GM12878 (cell line): ENCODE results near the gene GNAZ. TPM values are rescaled to one million over a fixed set of nuclear protein-coding genes. Genes with fewer than 3 reads are reported as not detected.

ENCODE experiments used
- ATAC-seq: fragments of 200-7000 bp; cut with Tn5 transposase; 3 replicates; pipeline ENCODE4 v1.9.1; 2020; ENCODE audit warnings: mild to moderate bottlenecking, moderate library complexity
- BruUV-seq: library from RNA; stranded (reverse); fragments of 400-500 nt; replicated peaks from 2 replicates; lab custom pipeline; 2021; lab: Mats Ljungman, UMichigan
- CTCF ChIA-PET: fragments of 300-600 bp; sonication (Branson Sonifier 250); formaldehyde crosslinking; extraction: SDS; loops from one replicate; lab custom pipeline; 2021; ENCODE audit warnings: inconsistent platforms; lab: Yijun Ruan, JAX
- POLR2A ChIA-PET: fragments of 350-600 bp; formaldehyde crosslinking; extraction: SDS; loops from one replicate; lab custom pipeline; 2021; ENCODE audit warnings: inconsistent platforms; lab: Charles Lee
- RAD21 ChIA-PET: fragments of 300-600 bp; sonication (Branson Sonifier 250); formaldehyde crosslinking; loops from one replicate; lab custom pipeline; 2023; ENCODE audit warnings: antibody characterized with exemption; ENCODE audit not compliant: unreplicated experiment; lab: Charles Lee
- SMC1A ChIA-PET: fragments of 300-600 bp; sonication (Branson Sonifier 250); formaldehyde crosslinking; loops from one replicate; lab custom pipeline; 2023; ENCODE audit not compliant: unreplicated experiment, uncharacterized antibody; lab: Charles Lee
- DNase-seq: peaks from one replicate; pipeline ENCODE4 v3.0.0-alpha.2; 2011; ENCODE audit warnings: low read depth, low spot score
- FAIRE-seq: peaks from 3 replicates; lab custom pipeline; 2011; peaks lifted over from hg19 to GRCh38; lab: Jason Lieb, UNC
- H2AFZ ChIP-seq: 2 replicates; pipeline ENCODE4 v1.6.0; 2011; ENCODE audit warnings: low read depth, low read length, control low read depth; ENCODE audit not compliant: control insufficient read depth
- H3K27ac ChIP-seq: 2 replicates; pipeline ENCODE4 v1.5.1; 2011; ENCODE audit warnings: control low read depth; ENCODE audit not compliant: control insufficient read depth, insufficient read depth
- H3K27me3 ChIP-seq, 2 experiments: replicated peaks in 1 of 2; 2 replicates each; pipeline versions ENCODE4 v1.6.0 to v1.6.1; 2011; ENCODE audit warnings: low read length in 1 of 2; ENCODE audit not compliant: control insufficient read depth in 2 of 2, insufficient read depth in 2 of 2
- H3K36me3 ChIP-seq, 2 experiments: 2 replicates each; pipeline ENCODE4 v1.5.1; 2011; ENCODE audit warnings: low read length in 1 of 2; ENCODE audit not compliant: control insufficient read depth in 2 of 2, insufficient read depth in 2 of 2
- H3K4me1 ChIP-seq: 2 replicates; pipeline ENCODE4 v1.6.1; 2011; ENCODE audit warnings: mild to moderate bottlenecking, low read length, moderate library complexity, mixed read lengths; ENCODE audit not compliant: control insufficient read depth, insufficient read depth
- H3K4me2 ChIP-seq: 2 replicates; pipeline ENCODE4 v1.6.0; 2011; ENCODE audit warnings: control low read depth; ENCODE audit not compliant: control insufficient read depth, insufficient read depth
- H3K4me3 ChIP-seq: fragments of 200-600 bp; sonication (generic); 2 replicates; pipeline ENCODE4 v1.5.1; 2016
- H3K79me2 ChIP-seq: 2 replicates; pipeline ENCODE4 v1.6.0; 2011; ENCODE audit warnings: low read length; ENCODE audit not compliant: control insufficient read depth, insufficient read depth
- H3K9ac ChIP-seq: 2 replicates; pipeline ENCODE4 v1.8.0; 2011; ENCODE audit warnings: low read length, control low read depth, mixed read lengths; ENCODE audit not compliant: control insufficient read depth, insufficient read depth
- H3K9me3 ChIP-seq: replicated peaks from 3 replicates; pipeline ENCODE4 v1.5.1; 2011; ENCODE audit warnings: mild to moderate bottlenecking, low read length; ENCODE audit not compliant: control insufficient read depth, insufficient read depth
- H4K20me1 ChIP-seq: 2 replicates; pipeline ENCODE4 v1.6.0; 2011; ENCODE audit not compliant: control insufficient read depth, insufficient read depth
- BMI1 ChIP-seq: fragments of 450-650 bp; IDR thresholded peaks from 2 replicates; pipeline ENCODE4 v1.6.1; 2016; ENCODE audit warnings: mild to moderate bottlenecking, moderate library complexity, borderline replicate concordance
- CEBPB ChIP-seq, 2 experiments: fragments of 150-350 bp in 1 of 2; IDR thresholded peaks; 2 replicates each; pipeline ENCODE4 v1.6.1; 2012 to 2014; ENCODE audit warnings: low read depth in 2 of 2, low read length in 2 of 2, borderline replicate concordance in 1 of 2, inconsistent platforms in 1 of 2
- CHD4 ChIP-seq: fragments of 200-600 bp; sonication (generic); IDR thresholded peaks from 2 replicates; pipeline ENCODE4 v1.6.1; 2016; ENCODE audit warnings: mild to moderate bottlenecking
- CREB1 ChIP-seq: IDR thresholded peaks from 2 replicates; pipeline ENCODE4 v1.6.1; 2012; ENCODE audit warnings: low read depth, mild to moderate bottlenecking, inconsistent platforms
- FOXM1 ChIP-seq: IDR thresholded peaks from 2 replicates; pipeline ENCODE4 v1.6.1; 2012; ENCODE audit warnings: low read depth, mild to moderate bottlenecking, inconsistent platforms, low read length, moderate library complexity
- HCFC1 ChIP-seq: fragments of 150-350 bp; IDR thresholded peaks from 2 replicates; pipeline ENCODE4 v1.6.1; 2014; ENCODE audit warnings: low read length
- IKZF1 ChIP-seq: fragments of 450-650 bp; conservative IDR thresholded peaks from 2 replicates; pipeline ENCODE4 v1.6.1; 2017; ENCODE audit warnings: antibody characterized with exemption, mild to moderate bottlenecking
- JUND ChIP-seq: IDR thresholded peaks from 2 replicates; pipeline ENCODE4 v1.6.1; 2012; ENCODE audit warnings: low read depth, mild to moderate bottlenecking, low read length, improper control_type of control experiment, moderate library complexity
- MTA3 ChIP-seq: IDR thresholded peaks from 2 replicates; pipeline ENCODE4 v1.6.1; 2012; ENCODE audit warnings: low read length, inconsistent platforms, borderline replicate concordance
- NFIC ChIP-seq: IDR thresholded peaks from 2 replicates; pipeline ENCODE4 v1.6.1; 2012; ENCODE audit warnings: low read depth, mild to moderate bottlenecking, inconsistent platforms, low read length, moderate library complexity
- NFYA ChIP-seq: IDR thresholded peaks from 2 replicates; pipeline ENCODE4 v1.6.1; 2011; ENCODE audit warnings: low read depth, mild to moderate bottlenecking, low read length, improper control_type of control experiment, borderline replicate concordance
- NR2C2 ChIP-seq: IDR thresholded peaks from 2 replicates; pipeline ENCODE4 v1.6.1; 2011; ENCODE audit warnings: borderline replicate concordance, low read depth; ENCODE audit not compliant: control insufficient read depth, insufficient read length
- PAX5 ChIP-seq: IDR thresholded peaks from 2 replicates; pipeline ENCODE4 v1.6.1; 2011; ENCODE audit warnings: low read depth, low read length, borderline replicate concordance
- RCOR1 ChIP-seq: conservative IDR thresholded peaks from 2 replicates; pipeline ENCODE4 v1.6.1; 2012; ENCODE audit warnings: low read depth, low read length, improper control_type of control experiment
- SMAD1 ChIP-seq: fragments of 450-650 bp; IDR thresholded peaks from 2 replicates; pipeline ENCODE4 v1.6.1; 2018; ENCODE audit warnings: mild to moderate bottlenecking, low read depth; ENCODE audit not compliant: partially characterized antibody
- SMAD5 ChIP-seq: IDR thresholded peaks from 2 replicates; pipeline ENCODE4 v1.6.1; 2016; ENCODE audit warnings: antibody characterized with exemption, low read depth
- SREBF1 ChIP-seq: IDR thresholded peaks from 2 replicates; pipeline ENCODE4 v1.6.1; 2012; ENCODE audit warnings: mild to moderate bottlenecking, low read length
- TARDBP ChIP-seq: IDR thresholded peaks from 2 replicates; pipeline ENCODE4 v1.6.1; 2016; ENCODE audit warnings: borderline replicate concordance
- ZBED1 ChIP-seq: IDR thresholded peaks from 2 replicates; pipeline ENCODE4 v1.6.1; 2016; ENCODE audit warnings: borderline replicate concordance
- WGBS: methylation state at CpG from one replicate; pipeline ENCODE4 v1.1.6; 2016; ENCODE audit warnings: low lambda C conversion rate; ENCODE audit not compliant: insufficient replicate concordance, insufficient coverage; ENCODE audit errors: missing lambda C conversion rate; 5-methylcytosine and 5-hydroxymethylcytosine counted together
- in situ Hi-C: fragments of 300-500 bp; cut with MboI; formaldehyde crosslinking; loops from 9 replicates; pipeline ENCODE4 v1.14.3; 2018; ENCODE audit warnings: mixed read lengths
- intact Hi-C: fragments of 100-400 bp; cut with micrococcal nuclease; formaldehyde crosslinking; loops from one replicate; pipeline ENCODE4 v1.14.2; 2022; ENCODE audit not compliant: unreplicated experiment
- polyA plus RNA-seq, 11 experiments: library from polyadenylated mRNA; depleted of rRNA in 4 of 11; unstranded in 6 of 11; stranded (reverse) in 5 of 11; fragments of >200 nt; fragmentation: Nextera tagmentation in 4 of 11; fragmentation: Illumina TruSeq in 1 of 11; extraction: Ambion mirVana in 4 of 11; extraction: Trizol in 1 of 11; gene quantifications; 1 replicate in 1 of 11; 2 replicates in 10 of 11; pipeline versions ENCODE4 v1.2.1 to v1.2.3, GENCODE V29; 2011 to 2016; ENCODE audit warnings: inconsistent platforms in 2 of 11, missing spikeins in 2 of 11, low read depth in 1 of 11
- total RNA-seq, 4 experiments: library from RNA; depleted of rRNA in 3 of 4; stranded (reverse); fragments of >200 nt in 3 of 4; fragmentation: Illumina TruSeq in 1 of 4; extraction: Trizol in 1 of 4; gene quantifications; 2 replicates each; pipeline versions ENCODE4 v1.2.1 to v1.2.3, GENCODE V29; 2013 to 2021
- TF ChIP-seq, protein P1 (sequence below): fragments of 450-650 bp; IDR thresholded peaks from 2 replicates; pipeline ENCODE4 v1.6.1; 2017; ENCODE audit warnings: borderline replicate concordance
- TF ChIP-seq, protein P2 (sequence below): IDR thresholded peaks from 2 replicates; pipeline ENCODE4 v1.6.1; 2012; ENCODE audit warnings: low read depth, low read length, improper control_type of control experiment
- TF ChIP-seq, protein P3 (sequence below): fragments of 450-650 bp; IDR thresholded peaks from 2 replicates; pipeline ENCODE4 v1.6.1; 2016; ENCODE audit warnings: mild to moderate bottlenecking
- TF ChIP-seq, protein P4 (sequence below): fragments of 150-350 bp; IDR thresholded peaks from 2 replicates; pipeline ENCODE4 v1.6.1; 2014; ENCODE audit warnings: mild to moderate bottlenecking, low read depth, low read length

The GNAZ gene
- total and polyA plus RNA-seq, 10 of the 15 experiments (the other 5 are each of a cell fraction or from before 2014, with no cell fraction given), result 0.09 to 1.0 (median 0.44) TPM; not detected in 1

DNA sequence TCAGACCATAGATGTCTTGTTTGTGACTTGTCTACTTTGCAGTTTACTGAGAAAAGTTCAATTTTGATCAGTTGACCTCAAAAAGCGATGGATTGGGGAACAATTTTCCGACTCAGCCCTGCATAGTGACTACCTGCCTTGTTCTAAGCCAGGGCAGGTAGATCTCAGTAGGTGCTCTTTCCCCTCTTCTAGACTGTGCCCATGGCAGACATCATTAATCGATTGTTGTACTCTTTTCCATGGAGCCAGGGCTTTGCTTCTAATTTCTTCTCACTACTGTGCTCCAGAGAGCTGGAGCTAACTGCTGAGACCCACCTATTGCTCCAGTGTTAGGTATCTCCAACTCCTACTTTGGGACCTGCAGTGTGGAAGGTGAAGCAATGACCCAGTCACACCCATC, 84.8 kb downstream of the GNAZ start (continued):
- TF ChIP-seq, protein P1, sequence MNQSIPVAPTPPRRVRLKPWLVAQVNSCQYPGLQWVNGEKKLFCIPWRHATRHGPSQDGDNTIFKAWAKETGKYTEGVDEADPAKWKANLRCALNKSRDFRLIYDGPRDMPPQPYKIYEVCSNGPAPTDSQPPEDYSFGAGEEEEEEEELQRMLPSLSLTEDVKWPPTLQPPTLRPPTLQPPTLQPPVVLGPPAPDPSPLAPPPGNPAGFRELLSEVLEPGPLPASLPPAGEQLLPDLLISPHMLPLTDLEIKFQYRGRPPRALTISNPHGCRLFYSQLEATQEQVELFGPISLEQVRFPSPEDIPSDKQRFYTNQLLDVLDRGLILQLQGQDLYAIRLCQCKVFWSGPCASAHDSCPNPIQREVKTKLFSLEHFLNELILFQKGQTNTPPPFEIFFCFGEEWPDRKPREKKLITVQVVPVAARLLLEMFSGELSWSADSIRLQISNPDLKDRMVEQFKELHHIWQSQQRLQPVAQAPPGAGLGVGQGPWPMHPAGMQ, result no peak
- TF ChIP-seq HCFC1, result no peak
- TF ChIP-seq NFIC, result no peak
- no peak for TF ChIP-seq CREB1
- TF ChIP-seq, protein P2, sequence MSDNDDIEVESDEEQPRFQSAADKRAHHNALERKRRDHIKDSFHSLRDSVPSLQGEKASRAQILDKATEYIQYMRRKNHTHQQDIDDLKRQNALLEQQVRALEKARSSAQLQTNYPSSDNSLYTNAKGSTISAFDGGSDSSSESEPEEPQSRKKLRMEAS, result no peak
- no peak for TF ChIP-seq RCOR1
- no peak for TF ChIP-seq NR2C2

DNA sequence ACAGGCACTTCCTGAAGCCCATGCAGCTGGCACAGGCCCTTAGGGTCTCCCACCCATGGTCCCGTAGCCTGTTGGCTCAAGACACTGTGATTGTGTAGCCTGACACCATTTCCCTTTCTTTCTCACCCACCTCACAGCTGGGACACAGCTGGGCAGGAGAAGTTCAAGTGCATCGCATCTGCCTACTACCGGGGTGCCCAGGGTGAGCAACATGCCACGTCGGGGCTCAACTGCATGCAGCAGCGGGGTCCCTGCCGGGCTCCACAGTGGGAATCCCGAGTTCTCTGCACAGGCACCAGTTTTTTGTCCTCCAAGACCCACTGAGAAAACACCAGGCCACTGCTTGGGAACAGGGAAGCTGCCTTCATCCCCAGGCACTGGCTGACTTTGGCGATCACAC, 85.5 kb downstream of the GNAZ start:
- Histone ChIP-seq H3K4me1 (peaks cover 12% of the 10 kb centered on the region), H3K9ac (no peak overlapping the region), H2AFZ (no peak overlapping the region), H3K36me3 (no peaks in the 10 kb centered on the region), H3K27me3 (no peaks in the 10 kb centered on the region), H4K20me1 (no peaks in the 10 kb centered on the region), H3K9me3 (no peaks in the 10 kb centered on the region), H3K4me2 (no peak overlapping the region), H3K4me3 (no peak overlapping the region), H3K27ac (no peak overlapping the region), H3K79me2 (no peaks in the 10 kb centered on the region)
- CTCF ChIA-PET, result interaction anchor here (2.7 kb wide), 1 partner anchor 9 kb away, joined by 10 read pairs; no protein-coding TSS in a partner anchor
- in situ Hi-C loops (no loop called here), intact Hi-C loops (no loop called here)
- WGBS, result 82% methylated on average over 9 of the region's 9 CpGs
- ATAC-seq, result no peak
- no peak for DNase-seq
- FAIRE-seq, result no peak
- RAD21 ChIA-PET, result no interaction called here
- POLR2A ChIA-PET, result interaction anchor here (2.4 kb wide), 1 partner anchor 10 kb away, joined by 9 read pairs; the partner anchor contains the start of gene RAB36
- SMC1A ChIA-PET, result interaction anchor here (0.8 kb wide), 1 partner anchor 24 kb away, joined by 3 read pairs; no protein-coding TSS in a partner anchor
- BruUV-seq, result no TSS peak
- no peak for TF ChIP-seq PAX5
- TF ChIP-seq, protein P3, sequence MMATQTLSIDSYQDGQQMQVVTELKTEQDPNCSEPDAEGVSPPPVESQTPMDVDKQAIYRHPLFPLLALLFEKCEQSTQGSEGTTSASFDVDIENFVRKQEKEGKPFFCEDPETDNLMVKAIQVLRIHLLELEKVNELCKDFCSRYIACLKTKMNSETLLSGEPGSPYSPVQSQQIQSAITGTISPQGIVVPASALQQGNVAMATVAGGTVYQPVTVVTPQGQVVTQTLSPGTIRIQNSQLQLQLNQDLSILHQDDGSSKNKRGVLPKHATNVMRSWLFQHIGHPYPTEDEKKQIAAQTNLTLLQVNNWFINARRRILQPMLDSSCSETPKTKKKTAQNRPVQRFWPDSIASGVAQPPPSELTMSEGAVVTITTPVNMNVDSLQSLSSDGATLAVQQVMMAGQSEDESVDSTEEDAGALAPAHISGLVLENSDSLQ, result no peak
- no peak for TF ChIP-seq NFYA
- no peak for TF ChIP-seq SREBF1
- TF ChIP-seq CEBPB (IDR thresholded peaks at IDR 0.05; ENCODE audit: borderline replicate concordance in 1 of 2, low read depth in 2 of 2, low read length in 2 of 2), result no peak
- TF ChIP-seq ZBED1, result no peak
- TF ChIP-seq RCOR1, result no peak
- TF ChIP-seq SMAD5, result no peak
- TF ChIP-seq, protein P4, sequence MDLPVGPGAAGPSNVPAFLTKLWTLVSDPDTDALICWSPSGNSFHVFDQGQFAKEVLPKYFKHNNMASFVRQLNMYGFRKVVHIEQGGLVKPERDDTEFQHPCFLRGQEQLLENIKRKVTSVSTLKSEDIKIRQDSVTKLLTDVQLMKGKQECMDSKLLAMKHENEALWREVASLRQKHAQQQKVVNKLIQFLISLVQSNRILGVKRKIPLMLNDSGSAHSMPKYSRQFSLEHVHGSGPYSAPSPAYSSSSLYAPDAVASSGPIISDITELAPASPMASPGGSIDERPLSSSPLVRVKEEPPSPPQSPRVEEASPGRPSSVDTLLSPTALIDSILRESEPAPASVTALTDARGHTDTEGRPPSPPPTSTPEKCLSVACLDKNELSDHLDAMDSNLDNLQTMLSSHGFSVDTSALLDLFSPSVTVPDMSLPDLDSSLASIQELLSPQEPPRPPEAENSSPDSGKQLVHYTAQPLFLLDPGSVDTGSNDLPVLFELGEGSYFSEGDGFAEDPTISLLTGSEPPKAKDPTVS, result no peak
- TF ChIP-seq CHD4, result no peak
- no peak for TF ChIP-seq FOXM1
- TF ChIP-seq IKZF1, result no peak
- no peak for TF ChIP-seq TARDBP
- no peak for TF ChIP-seq JUND
- TF ChIP-seq SMAD1, result no peak
- no peak for TF ChIP-seq BMI1
- no peak for TF ChIP-seq MTA3
